Measurements from ENCODE around the gene IKZF3.
"Not testable (repeated sequence)": the region's sequence is repeated elsewhere in the genome, so short reads cannot be mapped to it uniquely, and the experiment has no call there.

The IKZF3 gene

DNA sequence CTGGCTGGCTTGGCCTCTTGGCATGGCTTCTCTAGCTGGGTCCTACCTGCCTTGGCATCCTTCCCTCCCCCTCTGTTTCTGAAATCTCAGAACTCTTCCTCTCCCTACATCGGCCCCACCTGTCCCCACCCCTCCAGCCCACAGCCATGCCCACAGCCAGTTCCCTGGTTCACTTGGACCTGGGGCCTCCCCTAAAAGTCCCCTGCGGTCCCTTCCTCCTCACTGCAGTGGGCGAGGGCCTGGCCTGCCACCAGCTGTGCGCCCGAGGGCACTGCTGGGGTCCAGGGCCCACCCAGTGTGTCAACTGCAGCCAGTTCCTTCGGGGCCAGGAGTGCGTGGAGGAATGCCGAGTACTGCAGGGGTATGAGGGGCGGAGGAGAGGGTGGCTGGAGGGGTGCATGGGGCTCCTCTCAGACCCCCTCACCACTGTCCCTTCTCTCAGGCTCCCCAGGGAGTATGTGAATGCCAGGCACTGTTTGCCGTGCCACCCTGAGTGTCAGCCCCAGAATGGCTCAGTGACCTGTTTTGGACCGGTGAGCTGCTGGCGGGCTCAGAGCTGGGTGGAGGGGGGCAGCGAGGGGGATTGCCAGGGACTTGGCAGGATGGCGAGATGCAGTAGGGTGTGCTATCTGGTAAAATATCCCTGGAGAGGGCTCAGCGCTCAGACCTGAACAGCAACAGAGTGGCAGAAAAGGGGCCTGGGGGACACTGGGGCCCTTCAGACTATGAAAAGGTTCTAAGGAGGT lies 147.9 kb downstream of the IKZF3 start:
- DNase-seq (ENCODE audit: low spot score), result no peak

DNA sequence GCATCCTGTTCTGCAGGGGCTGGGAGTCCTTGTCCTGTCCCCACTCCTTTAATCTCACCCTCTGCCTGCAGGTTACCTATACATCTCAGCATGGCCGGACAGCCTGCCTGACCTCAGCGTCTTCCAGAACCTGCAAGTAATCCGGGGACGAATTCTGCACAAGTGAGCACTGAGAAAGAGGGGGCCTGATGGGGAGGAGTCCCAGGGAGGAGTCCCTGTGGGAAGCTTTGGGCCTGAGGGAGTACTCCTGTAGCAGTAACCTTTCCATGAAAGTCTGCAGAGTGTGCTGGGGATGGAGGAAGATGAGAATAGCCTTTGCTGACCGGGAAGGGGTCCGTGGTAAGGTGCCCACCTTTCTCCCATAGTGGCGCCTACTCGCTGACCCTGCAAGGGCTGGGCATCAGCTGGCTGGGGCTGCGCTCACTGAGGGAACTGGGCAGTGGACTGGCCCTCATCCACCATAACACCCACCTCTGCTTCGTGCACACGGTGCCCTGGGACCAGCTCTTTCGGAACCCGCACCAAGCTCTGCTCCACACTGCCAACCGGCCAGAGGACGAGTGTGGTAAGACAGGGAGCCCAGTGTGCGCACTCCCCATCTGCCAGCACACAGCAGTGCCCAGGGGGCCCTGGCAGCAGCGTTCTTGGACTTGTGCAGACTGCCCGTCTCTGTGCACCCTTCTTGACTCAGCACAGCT lies 148.6 kb downstream of the IKZF3 start:
- no peak for DNase-seq (ENCODE audit: low spot score)

GRCh38 chr17:39714234-39714633 lies 149.9 kb downstream of the IKZF3 start:
- DNase-seq (ENCODE audit: low spot score), result no peak

DNA sequence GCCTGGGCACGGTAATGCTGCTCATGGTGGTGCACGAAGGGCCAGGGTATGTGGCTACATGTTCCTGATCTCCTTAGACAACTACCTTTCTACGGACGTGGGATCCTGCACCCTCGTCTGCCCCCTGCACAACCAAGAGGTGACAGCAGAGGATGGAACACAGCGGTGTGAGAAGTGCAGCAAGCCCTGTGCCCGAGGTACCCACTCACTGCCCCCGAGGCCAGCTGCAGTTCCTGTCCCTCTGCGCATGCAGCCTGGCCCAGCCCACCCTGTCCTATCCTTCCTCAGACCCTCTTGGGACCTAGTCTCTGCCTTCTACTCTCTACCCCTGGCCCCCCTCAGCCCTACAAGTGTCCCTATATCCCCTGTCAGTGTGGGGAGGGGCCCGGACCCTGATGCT lies 152.3 kb downstream of the IKZF3 start:
- DNase-seq (ENCODE audit: low spot score), result no peak

GRCh38 chr17:39711071-39711470 lies 153.0 kb downstream of the IKZF3 start:
- DNase-seq (ENCODE audit: low spot score), result not testable (repeated sequence)

DNA sequence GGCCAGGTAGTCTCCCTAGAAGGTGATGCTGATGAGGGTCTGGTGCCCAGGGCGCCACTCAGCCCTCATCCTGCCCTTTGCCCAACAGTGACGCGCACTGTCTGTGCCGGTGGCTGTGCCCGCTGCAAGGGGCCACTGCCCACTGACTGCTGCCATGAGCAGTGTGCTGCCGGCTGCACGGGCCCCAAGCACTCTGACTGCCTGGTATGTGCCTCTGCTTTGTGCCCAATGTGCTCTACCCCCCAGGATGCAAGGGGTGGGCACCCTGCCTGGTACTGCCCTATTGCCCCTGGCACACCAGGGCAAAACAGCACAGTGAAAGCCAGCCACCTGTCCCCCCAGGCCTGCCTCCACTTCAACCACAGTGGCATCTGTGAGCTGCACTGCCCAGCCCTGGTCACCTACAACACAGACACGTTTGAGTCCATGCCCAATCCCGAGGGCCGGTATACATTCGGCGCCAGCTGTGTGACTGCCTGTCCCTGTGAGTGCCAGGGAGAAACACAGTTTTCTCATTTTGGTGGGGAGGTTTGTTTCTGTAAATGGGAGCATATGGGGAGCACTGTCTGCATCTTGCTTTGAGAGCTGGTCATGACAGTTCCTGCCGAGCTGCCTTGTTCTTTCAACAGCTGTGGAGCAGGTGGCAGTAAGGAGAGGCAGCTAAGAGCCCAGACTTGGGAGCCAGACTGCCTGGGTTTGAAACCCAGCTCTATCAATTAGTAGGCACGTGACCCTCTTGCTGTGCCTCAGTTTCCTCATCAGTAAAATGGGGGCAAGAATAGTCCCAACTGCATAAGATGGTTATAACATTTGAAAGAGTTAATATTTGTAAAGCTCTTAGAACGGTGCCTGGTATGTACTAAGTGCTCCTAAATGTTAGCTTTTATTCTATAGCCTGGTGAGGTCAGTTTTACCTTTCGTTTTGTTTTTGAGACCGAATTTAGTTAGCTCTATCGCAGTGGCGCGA lies 153.8 kb downstream of the IKZF3 start:
- DNase-seq (ENCODE audit: low spot score), result no peak

DNA sequence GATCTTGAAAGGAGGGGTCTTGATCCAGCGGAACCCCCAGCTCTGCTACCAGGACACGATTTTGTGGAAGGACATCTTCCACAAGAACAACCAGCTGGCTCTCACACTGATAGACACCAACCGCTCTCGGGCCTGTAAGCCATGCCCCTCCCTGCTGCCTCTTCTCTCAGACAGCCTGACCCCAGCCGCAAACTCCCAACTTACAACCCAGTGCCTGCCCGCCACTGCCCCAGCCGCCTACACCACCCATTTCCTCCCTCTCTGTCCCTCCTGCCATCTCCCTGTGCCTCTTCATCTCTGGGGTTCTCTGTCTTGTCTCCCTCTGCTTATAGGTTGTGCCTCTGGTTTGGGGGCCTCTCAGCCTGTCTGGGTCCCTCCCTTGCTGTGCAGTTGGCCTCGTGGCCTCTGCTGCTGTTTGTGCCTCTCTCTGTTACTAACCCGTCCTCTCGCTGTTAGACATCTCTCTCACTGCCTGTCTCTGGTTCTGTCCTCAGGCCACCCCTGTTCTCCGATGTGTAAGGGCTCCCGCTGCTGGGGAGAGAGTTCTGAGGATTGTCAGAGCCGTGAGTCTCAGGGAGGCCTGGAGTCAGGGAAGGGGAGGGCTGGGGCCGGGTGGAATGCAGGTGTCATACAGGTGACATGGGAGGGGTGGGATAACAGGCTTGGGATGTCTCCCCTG lies 154.7 kb downstream of the IKZF3 start:
- DNase-seq (ENCODE audit: low spot score), result no peak
